ENCODE results near the gene PIK3CA.

The PIK3CA gene

GRCh38 chr3:179276001-179276400 lies 127.8 kb downstream of the PIK3CA start:
- no peak overlapping the region for H3K9ac ChIP-seq (ENCODE audit: low read length)
- H3K9me3 ChIP-seq (replicated peaks; ENCODE audit: insufficient read depth, low read length), result no peaks in the 10 kb centered on the region
- no peaks in the 10 kb centered on the region for H3K9me2 ChIP-seq (replicated peaks; ENCODE audit: insufficient read depth, low read length)
- no peak overlapping the region for H3K4me3 ChIP-seq (ENCODE audit: low read length)
- H3K36me3 ChIP-seq (replicated peaks; ENCODE audit: insufficient read depth, low read length), result no peaks in the 10 kb centered on the region
- no peak overlapping the region for H2AFZ ChIP-seq (ENCODE audit: low read length)
- no peak overlapping the region for H3K4me2 ChIP-seq (ENCODE audit: low read depth, low read length)
- H3K27me3 ChIP-seq (replicated peaks; ENCODE audit: insufficient read depth, low read length), result no peaks in the 10 kb centered on the region
- DNase-seq, result no peak
- no peaks in the 10 kb centered on the region for H3F3A ChIP-seq (ENCODE audit: insufficient read depth, low read length)
- H3K4me1 ChIP-seq (ENCODE audit: low read length), result no peaks in the 10 kb centered on the region
- no peaks in the 10 kb centered on the region for H3K79me2 ChIP-seq (ENCODE audit: low read length)
- H3K27ac ChIP-seq (ENCODE audit: low read length), result no peak overlapping the region
- no peaks in the 10 kb centered on the region for H4K20me1 ChIP-seq (ENCODE audit: insufficient read depth, low read length)
- TF ChIP-seq EZH2 (optimal IDR thresholded peaks at IDR 0.05; ENCODE audit: low read depth, low read length) (no peak), CTCF (IDR thresholded peaks at IDR 0.05; ENCODE audit: low read length) (no peak), EZH2phosphoT487 (IDR thresholded peaks at IDR 0.05; ENCODE audit: low read length) (no peak)

GRCh38 chr3:179276743-179277142 lies 128.6 kb downstream of the PIK3CA start:
- Histone ChIP-seq H3K9me2 (replicated peaks; ENCODE audit: insufficient read depth, low read length) (no peaks in the 10 kb centered on the region), H3K27ac (ENCODE audit: low read length) (no peak overlapping the region), H2AFZ (ENCODE audit: low read length) (no peak overlapping the region), H3K27me3 (replicated peaks; ENCODE audit: insufficient read depth, low read length) (no peaks in the 10 kb centered on the region), H3K4me1 (ENCODE audit: low read length) (no peaks in the 10 kb centered on the region), H3K9ac (ENCODE audit: low read length) (no peak overlapping the region), H3K4me2 (ENCODE audit: low read depth, low read length) (no peak overlapping the region), H3K4me3 (ENCODE audit: low read length) (no peak overlapping the region), H3F3A (ENCODE audit: insufficient read depth, low read length) (no peaks in the 10 kb centered on the region), H4K20me1 (ENCODE audit: insufficient read depth, low read length) (no peaks in the 10 kb centered on the region), H3K79me2 (ENCODE audit: low read length) (no peaks in the 10 kb centered on the region), H3K36me3 (replicated peaks; ENCODE audit: insufficient read depth, low read length) (no peaks in the 10 kb centered on the region), H3K9me3 (replicated peaks; ENCODE audit: insufficient read depth, low read length) (no peaks in the 10 kb centered on the region)
- TF ChIP-seq CTCF (IDR thresholded peaks at IDR 0.05; ENCODE audit: low read length) (no peak), EZH2 (optimal IDR thresholded peaks at IDR 0.05; ENCODE audit: low read depth, low read length) (no peak), EZH2phosphoT487 (IDR thresholded peaks at IDR 0.05; ENCODE audit: low read length) (no peak)
- no peak for DNase-seq

GRCh38 chr3:179278151-179278550 lies 130.0 kb downstream of the PIK3CA start:
- no peaks in the 10 kb centered on the region for H3K79me2 ChIP-seq (ENCODE audit: low read length)
- no peak overlapping the region for H3K27ac ChIP-seq (ENCODE audit: low read length)
- H3K4me2 ChIP-seq (ENCODE audit: low read depth, low read length), result no peak overlapping the region
- H3K4me1 ChIP-seq (ENCODE audit: low read length), result no peaks in the 10 kb centered on the region
- TF ChIP-seq EZH2phosphoT487 (IDR thresholded peaks at IDR 0.05; ENCODE audit: low read length), result no peak
- TF ChIP-seq CTCF (IDR thresholded peaks at IDR 0.05; ENCODE audit: low read length), result no peak
- TF ChIP-seq EZH2 (optimal IDR thresholded peaks at IDR 0.05; ENCODE audit: low read depth, low read length), result no peak
- no peaks in the 10 kb centered on the region for H3F3A ChIP-seq (ENCODE audit: insufficient read depth, low read length)
- no peak overlapping the region for H2AFZ ChIP-seq (ENCODE audit: low read length)
- no peaks in the 10 kb centered on the region for H3K9me2 ChIP-seq (replicated peaks; ENCODE audit: insufficient read depth, low read length)
- no peaks in the 10 kb centered on the region for H3K36me3 ChIP-seq (replicated peaks; ENCODE audit: insufficient read depth, low read length)
- no peaks in the 10 kb centered on the region for H3K27me3 ChIP-seq (replicated peaks; ENCODE audit: insufficient read depth, low read length)
- no peaks in the 10 kb centered on the region for H4K20me1 ChIP-seq (ENCODE audit: insufficient read depth, low read length)
- H3K9ac ChIP-seq (ENCODE audit: low read length), result no peak overlapping the region
- H3K4me3 ChIP-seq (ENCODE audit: low read length), result no peak overlapping the region
- no peak for DNase-seq
- no peaks in the 10 kb centered on the region for H3K9me3 ChIP-seq (replicated peaks; ENCODE audit: insufficient read depth, low read length)
